Measurements from ENCODE around the gene CNOT1.

DNA sequence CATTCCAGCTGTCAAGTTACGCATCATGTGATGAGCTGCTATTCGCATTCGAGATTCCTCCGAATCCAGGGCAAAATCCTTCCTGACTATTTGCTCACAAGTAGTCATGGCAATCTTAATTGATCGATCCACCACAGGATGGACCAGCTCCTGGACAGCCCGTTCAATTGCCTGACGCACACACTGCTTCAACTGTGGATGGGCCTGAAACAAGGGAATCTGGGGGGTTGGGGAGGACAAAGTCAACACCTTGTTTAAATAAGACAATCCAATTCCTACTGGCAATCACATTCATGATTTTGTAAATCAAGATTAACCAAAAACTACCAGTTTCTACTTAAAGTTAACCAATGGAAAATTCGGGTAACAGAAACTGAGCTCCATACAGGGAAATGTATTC, 85.9 kb downstream of the CNOT1 start:
- no peak for TF ChIP-seq GATA2 (IDR thresholded peaks at IDR 0.05; ENCODE audit: low read depth, low read length)
- TF ChIP-seq GATA3 (IDR thresholded peaks at IDR 0.05; ENCODE audit: low read depth, low read length): no peak
